Tibial nerve (tissue), 4 donors: ENCODE measurements around the gene ISOC2. TPM values are rescaled to one million over a fixed set of nuclear protein-coding genes. Genes with fewer than 3 reads are reported as not detected.

Source experiments
- DNase-seq, 2 donors: peaks; one replicate each; pipeline ENCODE4 v3.0.0-alpha.2; 2019; ENCODE audit warnings: low spot score in 2 of 2
- H3K27ac ChIP-seq, 4 donors: fragments of 200-600 bp; sonication (generic) in 3 of 4; one replicate each; pipeline ENCODE4 v1.5.1; 2017 to 2019; ENCODE audit warnings: mild to moderate bottlenecking in 1 of 4
- H3K27me3 ChIP-seq, 2 donors: fragments of 200-600 bp; sonication (generic) in 1 of 2; one replicate each; pipeline versions ENCODE4 v1.5.1 to v1.6.0; 2017 to 2019
- H3K36me3 ChIP-seq, 3 donors: fragments of 200-600 bp; sonication (generic); one replicate each; pipeline ENCODE4 v1.5.1; 2018 to 2019
- H3K4me1 ChIP-seq, 4 donors: fragments of 200-600 bp; sonication (generic) in 3 of 4; one replicate each; pipeline ENCODE4 v1.5.1; 2017 to 2019
- H3K4me3 ChIP-seq, 4 donors: fragments of 200-600 bp; sonication (generic) in 3 of 4; one replicate each; pipeline ENCODE4 v1.5.1; 2017 to 2019; ENCODE audit warnings: mild to moderate bottlenecking in 1 of 4, moderate library complexity in 1 of 4
- H3K9me3 ChIP-seq, 4 donors: fragments of 200-600 bp; sonication (generic) in 3 of 4; one replicate each; pipeline ENCODE4 v1.5.1; 2017 to 2019
- EP300 ChIP-seq, 2 donors: sonication (generic); formaldehyde crosslinking; IDR thresholded peaks; one replicate each; pipeline ENCODE4 v1.6.1; 2017; ENCODE audit warnings: antibody characterized with exemption in 2 of 2, mild to moderate bottlenecking in 1 of 2
- POLR2A ChIP-seq, 2 donors: fragments of 450-650 bp; IDR thresholded peaks; one replicate each; pipeline ENCODE4 v1.6.1; 2017; ENCODE audit warnings: antibody characterized with exemption in 2 of 2, mild to moderate bottlenecking in 2 of 2, moderate library complexity in 2 of 2
- WGBS, 2 donors: methylation state at CpG; one replicate each; pipeline ENCODE4 v1.1.5; 2018; 5-methylcytosine and 5-hydroxymethylcytosine counted together
- total RNA-seq, 4 donors: library from RNA; depleted of rRNA; stranded (reverse); fragments of >200 nt; gene quantifications; one replicate each; pipeline ENCODE4 v1.1.0, GENCODE V29; 2016
- TF ChIP-seq, protein P1 (sequence below), 5 experiments: fragments of 200-600 bp in 3 of 5; fragments of 450-650 bp in 2 of 5; sonication (generic) in 3 of 5; IDR thresholded peaks; one replicate each; pipeline ENCODE4 v1.5.1; 2016 to 2019; ENCODE audit warnings: antibody characterized with exemption in 5 of 5, mild to moderate bottlenecking in 3 of 5, moderate library complexity in 2 of 5

ISOC2 gene
- total RNA-seq, 4 donors from 2014 or later: 38.0 to 80.4 (median 65.9) TPM

DNA sequence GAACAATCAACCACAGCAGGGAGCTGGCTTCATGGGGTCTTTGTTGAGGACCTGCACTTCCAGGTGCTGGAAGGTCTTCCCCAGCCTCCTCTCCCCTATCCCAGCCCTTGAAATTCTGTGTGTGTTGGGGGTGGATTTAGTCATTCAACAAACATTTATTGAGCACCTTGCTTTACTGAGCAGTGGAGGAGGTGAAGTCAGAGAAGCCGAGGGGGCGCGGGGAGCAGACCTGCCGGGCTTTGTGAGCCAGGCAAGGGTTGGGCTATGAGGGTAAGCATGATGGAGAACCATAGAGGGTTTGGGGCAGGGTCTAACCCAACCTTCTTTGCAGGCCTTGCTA is 6.6 kb upstream of the ISOC2 start:
- peaks cover 0 to 18% (median 4%) of the 10 kb centered on the region in 4 donors for H3K4me1 ChIP-seq
- H3K27me3 ChIP-seq: no peaks in the 10 kb centered on the region
- no peaks in the 10 kb centered on the region for H3K36me3 ChIP-seq
- 11 to 20% methylated on average over 4 of the region's 4 CpGs for WGBS, 2 donors
- H3K9me3 ChIP-seq: no peaks in the 10 kb centered on the region
- H3K27ac ChIP-seq: no peak overlapping the region
- DNase-seq: no peak
- no peak for TF ChIP-seq EP300 (IDR thresholded peaks at IDR 0.05)
- TF ChIP-seq, protein P1, sequence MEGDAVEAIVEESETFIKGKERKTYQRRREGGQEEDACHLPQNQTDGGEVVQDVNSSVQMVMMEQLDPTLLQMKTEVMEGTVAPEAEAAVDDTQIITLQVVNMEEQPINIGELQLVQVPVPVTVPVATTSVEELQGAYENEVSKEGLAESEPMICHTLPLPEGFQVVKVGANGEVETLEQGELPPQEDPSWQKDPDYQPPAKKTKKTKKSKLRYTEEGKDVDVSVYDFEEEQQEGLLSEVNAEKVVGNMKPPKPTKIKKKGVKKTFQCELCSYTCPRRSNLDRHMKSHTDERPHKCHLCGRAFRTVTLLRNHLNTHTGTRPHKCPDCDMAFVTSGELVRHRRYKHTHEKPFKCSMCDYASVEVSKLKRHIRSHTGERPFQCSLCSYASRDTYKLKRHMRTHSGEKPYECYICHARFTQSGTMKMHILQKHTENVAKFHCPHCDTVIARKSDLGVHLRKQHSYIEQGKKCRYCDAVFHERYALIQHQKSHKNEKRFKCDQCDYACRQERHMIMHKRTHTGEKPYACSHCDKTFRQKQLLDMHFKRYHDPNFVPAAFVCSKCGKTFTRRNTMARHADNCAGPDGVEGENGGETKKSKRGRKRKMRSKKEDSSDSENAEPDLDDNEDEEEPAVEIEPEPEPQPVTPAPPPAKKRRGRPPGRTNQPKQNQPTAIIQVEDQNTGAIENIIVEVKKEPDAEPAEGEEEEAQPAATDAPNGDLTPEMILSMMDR (IDR thresholded peaks at IDR 0.05): peak in 2 of 5 experiments; percentile 13 to 30
- no peak overlapping the region for H3K4me3 ChIP-seq

- no peaks in the 10 kb centered on the region for H3K36me3 ChIP-seq
- H3K4me3 ChIP-seq: no peak overlapping the region
- H3K4me1 ChIP-seq: peaks cover 0 to 17% (median under 1%) of the 10 kb centered on the region in 4 donors
- H3K9me3 ChIP-seq: no peaks in the 10 kb centered on the region
- H3K27ac ChIP-seq: peak overlapping the region in 2 of 4 donors; percentile 22 to 71
- TF ChIP-seq, protein P1 (IDR thresholded peaks at IDR 0.05): peak; percentile 97 to 99 (median 99)
- TF ChIP-seq EP300 (IDR thresholded peaks at IDR 0.05) (peak in 1 of 2 donors; percentile 62), POLR2A (IDR thresholded peaks at IDR 0.05) (no peak)
- WGBS, 2 donors: 24 to 37% methylated on average over 20 to 25 of the region's 29 CpGs
- DNase-seq: peak; percentile 63 to 72
- no peaks in the 10 kb centered on the region for H3K27me3 ChIP-seq
Measured at GRCh38 chr19:55467236-55468053, 6.0 kb upstream of the ISOC2 start.

- no peaks in the 10 kb centered on the region for H3K36me3 ChIP-seq
- 83 to 86% methylated on average over 4 of the region's 4 CpGs for WGBS, 2 donors
Measured at GRCh38 chr19:55466241-55466614, 4.8 kb upstream of the ISOC2 start.

DNA sequence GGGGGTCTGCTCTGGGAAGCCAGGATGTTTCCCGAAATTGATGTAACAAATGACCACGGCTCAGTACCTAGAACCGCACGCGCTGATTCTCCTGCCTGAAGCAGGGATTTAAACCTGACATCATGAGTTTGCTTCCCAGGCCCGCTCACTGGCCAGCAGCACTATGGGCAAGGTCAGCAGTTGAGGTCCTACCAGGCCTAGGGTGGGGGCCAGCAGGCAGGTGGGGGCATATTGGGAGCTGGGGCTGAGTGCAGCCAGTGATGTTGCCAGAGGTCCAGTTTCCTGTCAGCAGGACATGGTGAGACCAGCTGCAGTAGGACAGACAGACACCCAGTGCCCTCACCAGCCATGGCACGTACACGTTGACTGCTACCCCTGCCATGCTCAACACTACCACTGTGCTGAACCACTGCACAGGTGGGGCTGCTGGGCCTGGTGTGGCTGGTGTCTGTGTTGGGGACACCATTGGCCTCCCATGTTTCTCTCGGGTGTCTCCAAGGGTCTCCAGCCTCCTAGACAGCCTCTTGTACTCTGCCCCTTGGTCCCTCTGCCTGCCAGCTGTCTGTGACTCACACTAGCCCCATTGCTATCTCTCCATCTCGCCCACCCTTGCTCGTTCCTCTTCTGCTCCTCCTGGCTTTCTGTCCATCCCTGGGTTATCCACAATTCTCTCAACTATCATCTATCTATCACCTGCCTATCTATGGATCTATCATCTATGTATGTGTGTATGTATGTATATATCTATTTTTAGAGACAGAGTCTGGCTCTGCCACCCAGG is 4.2 kb upstream of the ISOC2 start:
- Histone ChIP-seq H3K27me3 (no peaks in the 10 kb centered on the region), H3K36me3 (no peaks in the 10 kb centered on the region), H3K4me3 (no peak overlapping the region), H3K27ac (no peak overlapping the region), H3K4me1 (peaks cover 0 to 27% (median 0%) of the 10 kb centered on the region in 4 donors), H3K9me3 (no peaks in the 10 kb centered on the region)
- no peak for DNase-seq
- TF ChIP-seq POLR2A (IDR thresholded peaks at IDR 0.05) (no peak), EP300 (IDR thresholded peaks at IDR 0.05) (no peak)
- WGBS, 2 donors: 81 to 87% methylated on average over 10 to 11 of the region's 11 CpGs

More at GRCh38 chr19:55466241-55466614, 4.8 kb upstream of the ISOC2 start:
- Histone ChIP-seq H3K27ac (no peak overlapping the region), H3K27me3 (no peaks in the 10 kb centered on the region), H3K4me3 (no peak overlapping the region), H3K4me1 (peaks cover 0 to 21% (median 0%) of the 10 kb centered on the region in 4 donors), H3K9me3 (no peaks in the 10 kb centered on the region)
- no peak for DNase-seq
- no peak for TF ChIP-seq EP300 (IDR thresholded peaks at IDR 0.05)
- TF ChIP-seq, protein P1 (IDR thresholded peaks at IDR 0.05): no peak
- no peak for TF ChIP-seq POLR2A (IDR thresholded peaks at IDR 0.05)

DNA sequence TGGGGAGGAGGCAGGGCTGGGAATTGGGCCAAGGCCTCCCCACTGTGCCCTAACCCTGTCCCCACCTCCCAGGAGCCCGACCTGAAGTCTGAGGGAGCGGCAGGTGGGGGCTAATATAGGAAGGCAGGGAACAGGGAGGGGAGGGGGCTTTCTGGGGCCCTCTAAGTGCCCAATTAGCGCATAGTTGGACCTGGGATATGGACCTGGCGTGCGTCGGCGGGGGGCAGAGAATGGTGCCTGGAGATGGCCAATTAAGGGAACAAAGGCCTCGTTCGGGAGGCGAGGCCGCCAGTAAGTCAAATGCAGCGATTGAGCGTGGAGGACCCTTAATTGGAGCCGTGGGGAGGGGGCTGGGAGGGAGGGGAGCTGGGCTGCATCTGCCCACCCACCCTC is 3.2 kb upstream of the ISOC2 start, which contains the start of gene C19orf85:
Gene C19orf85 (minus strand): TSS at position 90 of the 393 bp plus-strand sequence. CDS start 197 bp downstream, outside the sequence.
- WGBS, 2 donors: 48 to 52% methylated on average over 14 of the region's 14 CpGs
- no peaks in the 10 kb centered on the region for H3K36me3 ChIP-seq
- no peak for DNase-seq
- H3K4me1 ChIP-seq: peaks cover 0 to 37% (median 4%) of the 10 kb centered on the region in 4 donors
- no peaks in the 10 kb centered on the region for H3K9me3 ChIP-seq
- H3K27ac ChIP-seq: no peak within 1 kb of the TSS
- no peaks in the 10 kb centered on the region for H3K27me3 ChIP-seq
- TF ChIP-seq POLR2A (IDR thresholded peaks at IDR 0.05) (no peak), EP300 (IDR thresholded peaks at IDR 0.05) (no peak)
- TF ChIP-seq, protein P1 (IDR thresholded peaks at IDR 0.05): no peak
- H3K4me3 ChIP-seq: no peak within 1 kb of the TSS
